ENCODE data around the gene SLC25A23.

DNA sequence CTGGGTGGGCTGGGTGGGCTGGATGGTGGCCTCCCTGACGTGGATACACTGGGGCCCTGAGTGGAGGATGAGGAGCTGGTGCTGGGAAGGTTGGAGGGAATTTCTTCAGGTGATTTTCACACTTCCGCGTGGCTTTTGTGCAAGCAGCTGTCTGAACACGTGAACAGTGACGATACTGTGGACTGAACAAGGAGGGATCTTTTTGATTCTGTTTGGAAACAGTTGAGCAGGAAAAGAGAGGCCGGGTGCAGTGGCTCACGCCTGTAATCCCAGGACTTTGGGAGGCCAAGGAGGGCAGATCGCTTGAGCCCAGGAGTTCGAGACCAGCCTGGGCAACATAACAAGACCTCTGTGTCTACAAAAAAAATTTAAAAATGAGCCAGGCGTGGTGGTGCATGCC lies 57.5 kb downstream of the SLC25A23 start:
- TF ChIP-seq, protein P1, sequence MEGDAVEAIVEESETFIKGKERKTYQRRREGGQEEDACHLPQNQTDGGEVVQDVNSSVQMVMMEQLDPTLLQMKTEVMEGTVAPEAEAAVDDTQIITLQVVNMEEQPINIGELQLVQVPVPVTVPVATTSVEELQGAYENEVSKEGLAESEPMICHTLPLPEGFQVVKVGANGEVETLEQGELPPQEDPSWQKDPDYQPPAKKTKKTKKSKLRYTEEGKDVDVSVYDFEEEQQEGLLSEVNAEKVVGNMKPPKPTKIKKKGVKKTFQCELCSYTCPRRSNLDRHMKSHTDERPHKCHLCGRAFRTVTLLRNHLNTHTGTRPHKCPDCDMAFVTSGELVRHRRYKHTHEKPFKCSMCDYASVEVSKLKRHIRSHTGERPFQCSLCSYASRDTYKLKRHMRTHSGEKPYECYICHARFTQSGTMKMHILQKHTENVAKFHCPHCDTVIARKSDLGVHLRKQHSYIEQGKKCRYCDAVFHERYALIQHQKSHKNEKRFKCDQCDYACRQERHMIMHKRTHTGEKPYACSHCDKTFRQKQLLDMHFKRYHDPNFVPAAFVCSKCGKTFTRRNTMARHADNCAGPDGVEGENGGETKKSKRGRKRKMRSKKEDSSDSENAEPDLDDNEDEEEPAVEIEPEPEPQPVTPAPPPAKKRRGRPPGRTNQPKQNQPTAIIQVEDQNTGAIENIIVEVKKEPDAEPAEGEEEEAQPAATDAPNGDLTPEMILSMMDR (IDR thresholded peaks at IDR 0.05 in 8 of 11, conservative IDR thresholded peaks at IDR 0.05 in 3 of 11), result no peak
- no peak for TF ChIP-seq POLR2AphosphoS5 (IDR thresholded peaks at IDR 0.05)

Measured in spleen (tissue), 7 donors.